ENCODE results near the gene WDR7. TPM values are rescaled to one million over a fixed set of nuclear protein-coding genes. Genes with fewer than 3 reads are reported as not detected.

Gene WDR7
- total and polyA plus RNA-seq, 2 of the 4 experiments (the other 2 are of a cell fraction): 3.7 to 23.3 TPM

DNA sequence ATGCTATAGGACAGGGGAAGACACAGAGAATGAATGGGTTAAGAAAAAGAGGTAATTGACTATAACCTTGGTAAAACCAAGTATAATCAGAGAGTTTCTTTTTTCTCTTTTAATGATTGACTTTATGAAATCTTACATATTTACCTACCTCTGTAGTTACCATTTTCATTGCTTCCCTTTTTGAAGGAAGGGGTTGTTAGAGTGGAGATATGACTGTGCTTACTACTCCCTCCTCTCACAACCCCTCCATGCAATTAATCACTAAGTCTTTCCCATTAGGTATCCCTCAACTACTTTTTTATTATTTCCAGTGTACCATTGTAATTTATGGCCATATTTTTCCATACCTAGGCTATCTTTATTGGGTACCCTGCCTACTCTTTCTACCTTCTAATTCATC, 71.4 kb downstream of the WDR7 start:
- H2AK9ac ChIP-seq (replicated peaks; ENCODE audit: low read depth, low read length, poor library complexity): no peak overlapping the region
- no peaks in the 10 kb centered on the region for H4K20me1 ChIP-seq (ENCODE audit: insufficient read depth, low read length)
- no peaks in the 10 kb centered on the region for H3K36me3 ChIP-seq (ENCODE audit: control insufficient read depth, insufficient read depth, low read length)
- no peak overlapping the region for H4K91ac ChIP-seq (ENCODE audit: insufficient read depth, low read depth, low read length)
- no peak overlapping the region for H3K23ac ChIP-seq (ENCODE audit: low read depth, low read length)
- no peak for DNase-seq
- H4K8ac ChIP-seq (ENCODE audit: low read depth in 2 of 2, low read length in 2 of 2): no peak overlapping the region
- no peak overlapping the region for H2AK5ac ChIP-seq (ENCODE audit: low read depth, low read length)
- no peak overlapping the region for H3K4ac ChIP-seq (ENCODE audit: low read depth, low read length)
- no peak overlapping the region for H3K9ac ChIP-seq (ENCODE audit: low read depth, low read length)
- in situ Hi-C loops (cut with MboI; ENCODE audit: low sequenced_read_pairs) (no loop called here), dilution Hi-C loops (cut with HindIII; ENCODE audit: low sequenced_read_pairs, unreplicated experiment) (no loop called here), intact Hi-C loops (cut with micrococcal nuclease) (no loop called here)
- no peak overlapping the region for H3K14ac ChIP-seq (replicated peaks; ENCODE audit: low read depth, low read length)
- BruUV-seq (replicated peaks): no TSS peak
- ChIA-PET POLR2A (ENCODE audit: unreplicated experiment) (no interaction called here), CTCF (no interaction called here)
- no peak overlapping the region for H2AFZ ChIP-seq (replicated peaks; ENCODE audit: low read length, poor library complexity)
- no peaks in the 10 kb centered on the region for H3K4me1 ChIP-seq (ENCODE audit: control insufficient read depth, insufficient read depth, low read length)
- H2BK15ac ChIP-seq (ENCODE audit: low read depth, low read length): no peak overlapping the region
- no peak overlapping the region for H3K4me3 ChIP-seq (ENCODE audit: insufficient read depth, low read depth, low read length)
- H3K56ac ChIP-seq (ENCODE audit: extremely low read depth, insufficient read depth, low read length): no peak overlapping the region
- no peak overlapping the region for H2BK5ac ChIP-seq (ENCODE audit: low read depth, low read length, poor library complexity, severe bottlenecking)
- H2BK120ac ChIP-seq (ENCODE audit: low read depth, low read length): no peak overlapping the region
- no peak for TF ChIP-seq POLR2A (IDR thresholded peaks at IDR 0.05; ENCODE audit: low read depth, low read length)
- no peak for TF ChIP-seq RAD21 (IDR thresholded peaks at IDR 0.05; ENCODE audit: low read length)
- TF ChIP-seq NFE2L2 (IDR thresholded peaks at IDR 0.05; ENCODE audit: low read depth, low read length): no peak
- TF ChIP-seq CEBPB (IDR thresholded peaks at IDR 0.05; ENCODE audit: low read depth, low read length): no peak
- TF ChIP-seq CHD1 (IDR thresholded peaks at IDR 0.05; ENCODE audit: low read depth, low read length): no peak
- TF ChIP-seq, protein P1, sequence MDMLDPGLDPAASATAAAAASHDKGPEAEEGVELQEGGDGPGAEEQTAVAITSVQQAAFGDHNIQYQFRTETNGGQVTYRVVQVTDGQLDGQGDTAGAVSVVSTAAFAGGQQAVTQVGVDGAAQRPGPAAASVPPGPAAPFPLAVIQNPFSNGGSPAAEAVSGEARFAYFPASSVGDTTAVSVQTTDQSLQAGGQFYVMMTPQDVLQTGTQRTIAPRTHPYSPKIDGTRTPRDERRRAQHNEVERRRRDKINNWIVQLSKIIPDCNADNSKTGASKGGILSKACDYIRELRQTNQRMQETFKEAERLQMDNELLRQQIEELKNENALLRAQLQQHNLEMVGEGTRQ (IDR thresholded peaks at IDR 0.05; ENCODE audit: low read depth, low read length): no peak
- TF ChIP-seq RFX5 (IDR thresholded peaks at IDR 0.05; ENCODE audit: low read depth, low read length): no peak
- no peak for TF ChIP-seq MXI1 (IDR thresholded peaks at IDR 0.05; ENCODE audit: borderline replicate concordance, low read depth, low read length)
- TF ChIP-seq, protein P2, sequence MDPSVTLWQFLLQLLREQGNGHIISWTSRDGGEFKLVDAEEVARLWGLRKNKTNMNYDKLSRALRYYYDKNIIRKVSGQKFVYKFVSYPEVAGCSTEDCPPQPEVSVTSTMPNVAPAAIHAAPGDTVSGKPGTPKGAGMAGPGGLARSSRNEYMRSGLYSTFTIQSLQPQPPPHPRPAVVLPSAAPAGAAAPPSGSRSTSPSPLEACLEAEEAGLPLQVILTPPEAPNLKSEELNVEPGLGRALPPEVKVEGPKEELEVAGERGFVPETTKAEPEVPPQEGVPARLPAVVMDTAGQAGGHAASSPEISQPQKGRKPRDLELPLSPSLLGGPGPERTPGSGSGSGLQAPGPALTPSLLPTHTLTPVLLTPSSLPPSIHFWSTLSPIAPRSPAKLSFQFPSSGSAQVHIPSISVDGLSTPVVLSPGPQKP (IDR thresholded peaks at IDR 0.05; ENCODE audit: borderline replicate concordance, low read depth, low read length): no peak
- no peak for TF ChIP-seq MAFK (IDR thresholded peaks at IDR 0.05; ENCODE audit: low read depth, low read length)
- no peak for TF ChIP-seq BHLHE40 (IDR thresholded peaks at IDR 0.05; ENCODE audit: low read depth, low read length)
- no peak for TF ChIP-seq FOS (IDR thresholded peaks at IDR 0.05; ENCODE audit: low read depth, low read length)
- TF ChIP-seq RCOR1 (IDR thresholded peaks at IDR 0.05; ENCODE audit: insufficient replicate concordance, low read length): no peak
- TF ChIP-seq, protein P3, sequence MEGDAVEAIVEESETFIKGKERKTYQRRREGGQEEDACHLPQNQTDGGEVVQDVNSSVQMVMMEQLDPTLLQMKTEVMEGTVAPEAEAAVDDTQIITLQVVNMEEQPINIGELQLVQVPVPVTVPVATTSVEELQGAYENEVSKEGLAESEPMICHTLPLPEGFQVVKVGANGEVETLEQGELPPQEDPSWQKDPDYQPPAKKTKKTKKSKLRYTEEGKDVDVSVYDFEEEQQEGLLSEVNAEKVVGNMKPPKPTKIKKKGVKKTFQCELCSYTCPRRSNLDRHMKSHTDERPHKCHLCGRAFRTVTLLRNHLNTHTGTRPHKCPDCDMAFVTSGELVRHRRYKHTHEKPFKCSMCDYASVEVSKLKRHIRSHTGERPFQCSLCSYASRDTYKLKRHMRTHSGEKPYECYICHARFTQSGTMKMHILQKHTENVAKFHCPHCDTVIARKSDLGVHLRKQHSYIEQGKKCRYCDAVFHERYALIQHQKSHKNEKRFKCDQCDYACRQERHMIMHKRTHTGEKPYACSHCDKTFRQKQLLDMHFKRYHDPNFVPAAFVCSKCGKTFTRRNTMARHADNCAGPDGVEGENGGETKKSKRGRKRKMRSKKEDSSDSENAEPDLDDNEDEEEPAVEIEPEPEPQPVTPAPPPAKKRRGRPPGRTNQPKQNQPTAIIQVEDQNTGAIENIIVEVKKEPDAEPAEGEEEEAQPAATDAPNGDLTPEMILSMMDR (conservative IDR thresholded peaks at IDR 0.05; ENCODE audit: low read depth, low read length): no peak
- TF ChIP-seq SMC3 (IDR thresholded peaks at IDR 0.05; ENCODE audit: low read depth, low read length): no peak
- TF ChIP-seq MAZ (IDR thresholded peaks at IDR 0.05; ENCODE audit: borderline replicate concordance, low read depth, low read length): no peak
- no peaks in the 10 kb centered on the region for H3K27me3 ChIP-seq (ENCODE audit: control insufficient read depth, insufficient read depth, low read length)
- no peaks in the 10 kb centered on the region for H3K9me1 ChIP-seq (ENCODE audit: insufficient read depth, low read length)
- no peak overlapping the region for H2BK20ac ChIP-seq (ENCODE audit: low read depth, low read length)
- no peak overlapping the region for H3K18ac ChIP-seq (ENCODE audit: low read depth, low read length)
- H3K79me1 ChIP-seq (ENCODE audit: low read depth in 1 of 2, low read length in 2 of 2): no peaks in the 10 kb centered on the region
- no peak for ATAC-seq (ENCODE audit: low read depth)
- no peak overlapping the region for H3K4me2 ChIP-seq (ENCODE audit: low read depth, low read length)
- no peaks in the 10 kb centered on the region for H3K9me3 ChIP-seq (ENCODE audit: control insufficient read depth, insufficient read depth, low read length)
- H4K5ac ChIP-seq (ENCODE audit: low read depth, low read length): no peak overlapping the region
- H3K27ac ChIP-seq (ENCODE audit: insufficient read depth, low read length): no peak overlapping the region
